T-helper 22 cell (primary cell): ENCODE data around the gene GAL.

Source experiments
- DNase-seq: peaks from one replicate; pipeline ENCODE4 v3.0.0-alpha.2; 2020; ENCODE audit warnings: low read depth

The GAL gene

DNA sequence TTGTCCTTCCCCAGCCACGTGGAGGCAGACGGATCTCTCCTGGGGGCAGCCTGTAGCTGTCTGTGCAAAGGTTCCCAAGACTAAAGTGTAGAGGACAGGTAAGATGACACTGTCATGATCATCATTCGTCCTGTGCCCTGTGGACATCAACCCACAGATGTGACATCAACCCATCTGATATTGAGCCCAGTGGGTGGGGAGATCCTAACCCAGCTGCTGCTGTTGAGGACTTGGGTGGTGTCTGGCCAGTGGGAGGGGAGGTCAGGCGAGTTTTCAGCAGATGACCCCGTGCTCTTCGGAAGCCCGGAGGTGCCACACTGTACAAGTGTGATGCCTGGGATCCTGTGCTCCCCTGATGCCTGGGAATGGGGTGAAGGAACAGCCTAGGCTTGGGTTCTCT lies 1.2 kb upstream of the GAL start:
- DNase-seq = no peak

DNA sequence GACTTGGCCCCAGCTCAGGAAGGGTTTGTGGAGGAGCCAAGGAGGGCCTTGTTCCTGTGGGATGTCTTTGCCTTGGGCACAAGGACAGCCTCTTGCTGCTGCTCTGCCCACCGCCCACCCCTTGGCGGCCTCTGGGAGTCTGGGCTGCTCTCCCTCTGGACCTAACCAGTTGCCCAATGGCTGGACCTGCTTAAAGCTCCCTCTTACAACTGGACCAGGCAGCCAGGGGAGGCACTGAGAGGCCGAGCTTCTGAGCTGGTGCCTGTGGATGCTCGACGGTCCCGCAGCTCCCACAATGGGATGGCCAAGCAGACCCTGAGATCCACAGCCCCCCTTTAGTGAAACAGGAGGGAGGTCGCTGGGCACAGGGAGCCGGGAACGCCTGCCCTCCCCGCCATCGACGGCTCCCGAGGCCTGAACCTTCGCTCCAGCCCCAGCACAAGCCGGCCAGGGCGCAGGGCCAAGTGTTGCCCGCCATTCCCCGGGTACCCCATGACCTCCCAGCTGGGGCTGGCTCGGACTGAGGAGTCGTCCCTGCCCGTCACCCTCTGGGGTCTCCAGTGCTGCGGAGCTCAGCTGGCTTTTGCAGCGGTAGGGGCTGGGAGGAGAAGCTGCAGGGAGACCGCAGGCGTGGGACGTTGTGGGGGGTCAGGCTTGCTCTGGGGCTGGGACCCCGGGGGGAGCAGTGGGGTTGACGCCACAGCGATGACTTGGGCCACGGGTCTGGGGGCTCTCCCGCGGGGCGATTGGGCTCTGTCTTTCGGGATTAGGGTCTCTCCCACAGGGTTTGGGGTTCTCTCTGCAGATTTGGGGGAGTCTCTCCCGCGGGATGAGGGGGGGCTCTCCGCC lies 584 bp upstream of the GAL start:
- DNase-seq = no peak

DNA sequence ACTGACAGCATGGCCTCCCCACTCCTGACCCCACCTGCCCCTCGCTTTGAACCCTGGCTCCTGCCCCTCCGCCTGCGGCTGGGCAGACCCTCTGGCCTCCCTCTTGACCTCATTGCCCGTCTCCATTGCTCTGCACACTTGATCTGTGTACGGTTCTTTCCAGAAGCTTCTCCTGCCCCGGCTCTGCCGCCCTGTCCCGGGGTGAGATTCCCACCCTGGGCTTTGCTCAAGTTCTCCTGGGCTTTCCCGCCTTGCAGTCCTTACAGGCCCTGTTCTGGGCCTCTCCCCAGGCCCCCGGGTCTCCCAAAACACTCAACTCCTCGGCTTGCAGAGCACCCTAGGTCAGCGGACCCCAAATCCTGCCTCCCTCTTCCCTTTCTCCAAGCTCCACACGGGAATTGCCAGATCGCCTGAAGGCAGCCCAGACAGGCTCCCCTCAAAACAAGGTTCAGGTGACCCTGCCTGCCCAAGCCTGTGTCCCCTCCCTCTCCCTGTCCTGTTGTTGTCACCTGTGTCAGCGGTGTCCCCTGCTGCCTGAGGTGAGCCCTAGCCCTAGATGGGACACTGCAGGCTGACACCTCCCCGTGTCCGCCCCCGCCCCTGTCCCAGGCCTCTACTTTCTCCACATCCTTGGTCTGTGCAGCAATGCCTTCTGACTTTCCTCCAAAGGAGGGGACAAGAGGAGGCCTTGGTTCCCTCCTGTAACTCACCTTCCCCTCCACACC lies 1.5 kb downstream of the GAL start:
- no peak for DNase-seq

DNA sequence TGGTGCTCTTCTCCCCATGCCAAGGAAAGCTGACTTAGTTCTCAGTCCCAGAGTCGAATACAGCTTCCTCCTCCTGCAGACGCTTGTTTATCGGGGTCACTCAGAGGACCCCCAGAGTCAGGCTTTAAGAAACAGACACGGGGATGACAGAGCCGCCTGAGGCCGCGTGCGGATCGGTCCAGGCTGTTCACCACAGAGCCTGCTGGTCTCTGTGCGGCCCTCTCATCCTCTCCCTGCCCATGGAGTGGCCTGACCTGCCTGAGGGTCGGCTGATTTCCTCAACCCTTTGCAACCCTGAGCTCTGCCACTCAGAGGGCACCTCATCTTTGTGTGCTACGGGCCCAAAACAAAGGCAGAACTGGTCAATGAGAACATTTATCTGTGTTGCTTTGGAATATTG lies 2.1 kb downstream of the GAL start:
- DNase-seq = no peak

DNA sequence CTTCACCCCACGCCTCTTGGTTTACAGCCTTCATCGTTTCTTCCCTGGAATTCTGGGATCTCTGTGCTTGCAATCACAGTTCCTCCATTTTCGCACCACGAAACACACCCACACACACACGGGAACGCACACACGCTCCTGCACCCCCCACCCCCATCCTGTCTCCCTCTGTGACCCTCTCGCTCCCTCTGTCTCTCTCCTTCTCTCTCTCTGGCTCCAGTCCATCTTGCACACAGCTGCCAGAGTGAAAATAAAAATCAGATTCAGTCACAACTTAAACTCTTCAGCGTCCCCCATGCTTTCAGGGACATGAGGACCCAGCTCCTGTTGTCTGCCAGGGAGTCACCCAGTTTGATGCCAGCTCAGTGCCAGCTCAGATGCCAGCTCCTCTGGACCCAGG lies 3.0 kb downstream of the GAL start:
- DNase-seq = no peak

DNA sequence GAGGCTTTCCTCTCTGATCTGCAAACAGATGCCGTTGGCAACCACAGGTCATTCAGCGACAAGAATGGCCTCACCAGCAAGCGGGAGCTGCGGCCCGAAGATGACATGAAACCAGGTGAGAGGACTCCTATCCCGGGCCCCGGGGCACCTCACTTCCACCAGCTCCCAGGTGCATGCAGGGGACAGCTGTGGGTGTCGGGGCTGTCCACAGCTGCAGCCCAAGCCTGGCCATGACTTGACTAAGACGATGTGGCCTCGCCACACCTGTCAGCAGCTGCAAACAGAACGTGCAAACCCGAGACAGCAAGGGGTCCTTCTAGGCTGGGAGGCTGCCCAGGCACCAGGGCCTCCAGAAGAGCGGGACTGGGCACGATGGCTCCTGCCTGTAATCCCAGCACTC lies 3.6 kb downstream of the GAL start:
- DNase-seq = no peak

DNA sequence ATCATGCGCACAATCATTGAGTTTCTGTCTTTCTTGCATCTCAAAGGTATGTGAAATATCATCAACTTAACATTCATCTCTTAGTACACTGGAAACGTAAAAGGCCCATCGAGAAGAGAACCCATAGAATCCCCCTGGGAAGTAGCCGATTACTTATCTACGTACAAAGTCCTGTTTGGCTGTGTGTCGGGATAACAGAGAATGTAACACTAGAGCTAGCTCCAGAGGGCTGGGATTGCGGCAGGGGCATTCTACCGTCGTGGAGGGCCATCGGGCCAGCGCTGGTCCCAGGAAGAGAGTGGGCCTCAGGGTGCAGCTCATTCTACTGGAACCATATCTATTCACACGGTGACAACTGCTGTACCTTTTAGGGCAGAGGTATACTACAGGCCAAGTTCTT lies 4.5 kb downstream of the GAL start:
- no peak for DNase-seq

DNA sequence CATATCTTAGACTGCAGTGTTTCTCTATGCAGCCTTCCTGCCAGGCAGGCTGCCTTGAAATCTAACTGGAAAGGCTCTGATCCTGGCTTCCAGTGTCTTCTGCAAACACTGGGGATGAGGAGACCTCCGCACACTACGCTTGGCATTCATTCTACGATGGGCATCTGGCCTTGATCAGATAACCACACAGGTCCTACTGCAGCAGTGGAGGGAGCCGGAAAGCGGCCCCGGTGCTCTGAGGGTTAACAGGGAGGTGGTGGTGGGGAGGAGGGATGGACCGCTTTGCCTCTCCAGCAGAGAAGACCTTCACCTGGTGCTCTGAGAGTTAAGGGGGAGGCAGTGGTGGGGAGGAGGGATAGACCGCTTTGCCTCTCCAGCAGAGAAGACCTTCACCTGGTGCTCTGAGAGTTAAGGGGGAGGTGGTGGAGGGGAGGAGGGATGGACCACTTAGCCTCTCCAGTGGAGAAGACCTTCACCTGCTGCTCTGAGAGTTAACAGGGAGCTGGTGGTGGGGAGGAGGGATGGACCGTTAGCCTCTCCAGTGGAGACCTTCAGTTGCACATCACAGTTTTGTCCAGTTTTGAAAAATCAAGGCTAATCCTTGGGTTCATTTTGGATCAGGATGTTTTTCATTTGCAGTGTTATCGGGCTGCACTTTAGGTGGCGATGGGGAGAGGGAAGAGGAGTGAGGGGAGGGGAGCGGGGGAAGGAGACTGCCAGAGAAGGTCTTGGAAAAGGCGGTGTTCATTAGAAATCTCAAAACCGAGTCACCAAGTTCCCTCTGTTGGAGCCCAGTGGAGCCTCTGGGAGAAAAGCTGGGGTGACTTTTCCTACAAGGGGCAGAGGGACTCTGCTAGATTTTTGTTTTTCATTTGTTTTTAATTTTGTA lies 5.6 kb downstream of the GAL start:
- DNase-seq = no peak

DNA sequence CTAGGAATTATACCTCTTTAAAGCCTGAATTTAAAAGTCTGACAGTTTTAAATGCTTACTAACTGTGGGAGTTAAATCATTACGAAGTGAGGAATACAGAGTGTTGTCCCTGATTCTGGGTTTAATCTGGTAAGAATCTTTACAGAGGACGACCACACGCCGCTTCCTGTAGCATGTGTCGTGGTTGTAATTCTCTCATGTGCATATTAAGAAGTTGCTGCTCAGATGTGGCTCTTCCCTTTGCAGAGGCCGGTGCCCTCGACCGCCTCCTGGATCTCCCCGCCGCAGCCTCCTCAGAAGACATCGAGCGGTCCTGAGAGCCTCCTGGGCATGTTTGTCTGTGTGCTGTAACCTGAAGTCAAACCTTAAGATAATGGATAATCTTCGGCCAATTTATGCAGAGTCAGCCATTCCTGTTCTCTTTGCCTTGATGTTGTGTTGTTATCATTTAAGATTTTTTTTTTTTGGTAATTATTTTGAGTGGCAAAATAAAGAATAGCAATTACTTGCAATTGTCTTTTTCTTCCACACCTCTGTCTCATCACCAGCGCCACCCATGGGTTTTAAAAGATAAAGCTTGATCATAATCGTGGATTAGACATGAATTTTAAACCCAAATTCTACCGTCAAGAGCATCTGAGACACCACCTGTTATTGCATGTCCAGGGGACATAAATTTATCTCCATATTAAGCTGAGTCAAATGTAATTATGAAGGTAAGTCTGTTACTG lies 6.5 kb downstream of the GAL start:
- no peak for DNase-seq

DNA sequence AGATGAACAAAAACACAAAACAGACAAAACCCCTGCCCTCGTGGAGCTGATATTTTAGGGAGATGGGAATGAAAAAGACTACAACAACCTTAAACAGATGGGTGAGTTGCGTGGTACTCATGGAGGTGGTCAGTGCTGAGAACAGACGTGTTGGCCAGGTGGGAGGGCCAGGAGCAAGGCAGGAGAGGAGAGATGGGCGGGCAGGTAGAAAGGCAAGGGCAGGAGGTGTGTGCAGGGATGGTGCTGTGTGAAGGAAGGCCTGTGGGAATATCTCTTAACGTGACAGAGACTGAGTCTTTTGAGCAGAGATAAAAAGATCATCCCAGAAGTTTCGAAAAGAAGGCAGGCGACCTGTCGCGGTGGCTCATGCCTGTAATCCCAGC lies 7.0 kb downstream of the GAL start:
- DNase-seq = no peak

DNA sequence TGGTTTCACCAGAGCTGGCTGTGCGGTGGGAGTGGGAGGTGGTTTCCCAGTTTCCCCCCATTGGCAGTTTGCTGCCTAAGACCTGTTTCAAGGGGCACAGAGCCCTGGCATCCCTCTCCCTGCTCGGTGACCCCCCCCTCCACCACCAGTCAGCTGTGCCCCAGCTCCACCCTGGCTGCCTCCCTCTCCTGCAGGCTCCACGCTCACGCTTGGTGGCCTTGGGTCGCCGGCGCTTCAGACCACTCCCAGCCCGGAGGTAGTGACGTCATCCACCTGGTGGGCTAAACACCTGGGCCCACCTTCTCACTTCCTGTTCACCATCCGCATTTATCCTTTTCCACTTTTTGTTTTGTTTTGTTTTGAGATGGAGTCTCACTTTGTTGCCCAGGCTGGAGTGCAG lies 7.8 kb downstream of the GAL start:
- DNase-seq = no peak

DNA sequence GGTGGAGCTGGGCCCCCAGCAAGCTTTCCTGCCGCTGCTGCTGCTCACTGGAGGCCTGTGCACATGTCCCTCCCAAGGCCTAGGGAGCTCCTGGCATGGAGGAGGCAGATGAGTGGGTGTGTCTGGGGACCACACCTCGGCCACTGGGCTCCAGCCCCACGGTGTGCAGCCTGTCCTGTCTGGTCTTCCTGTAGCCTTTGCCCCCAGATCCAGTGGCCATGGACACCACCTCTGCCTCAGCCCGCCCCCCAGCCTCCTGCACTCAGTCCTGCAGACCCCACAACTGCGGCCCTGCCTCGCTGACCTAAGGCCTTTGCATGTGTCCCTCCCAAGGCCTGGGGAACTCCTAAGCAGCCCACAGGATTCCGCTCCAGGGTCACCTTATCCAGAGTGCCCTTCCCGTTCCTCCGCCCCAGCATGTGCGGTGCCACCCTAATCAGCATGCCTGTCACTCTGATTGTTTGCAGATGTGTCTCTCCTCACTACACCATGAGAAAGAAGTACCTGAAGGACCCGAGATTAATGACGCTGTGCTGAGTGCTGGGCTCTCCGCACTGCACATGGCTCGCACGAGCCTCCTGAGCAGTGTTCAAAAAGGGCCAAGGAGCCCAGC lies 8.6 kb downstream of the GAL start:
- DNase-seq = no peak

DNA sequence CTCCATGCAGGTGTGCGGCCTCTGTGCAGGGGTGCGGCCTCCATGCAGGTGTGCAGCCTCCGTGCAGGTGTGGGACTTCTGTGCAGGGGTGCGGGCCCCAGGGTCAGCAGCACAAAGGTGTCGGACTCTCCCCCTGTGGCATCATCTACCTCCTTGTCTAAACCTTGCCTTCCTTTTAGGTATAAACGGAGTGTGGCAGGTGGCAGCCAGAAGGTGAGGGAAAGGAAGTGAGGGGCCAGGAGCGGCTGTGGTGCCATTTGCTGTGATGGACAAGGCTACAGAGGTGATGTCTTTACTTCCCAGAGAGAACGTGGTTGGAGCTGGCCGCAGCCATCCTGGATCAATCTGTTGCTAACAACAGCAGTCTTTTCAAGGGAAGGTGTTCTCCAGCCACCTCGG lies 9.1 kb downstream of the GAL start:
- no peak for DNase-seq

DNA sequence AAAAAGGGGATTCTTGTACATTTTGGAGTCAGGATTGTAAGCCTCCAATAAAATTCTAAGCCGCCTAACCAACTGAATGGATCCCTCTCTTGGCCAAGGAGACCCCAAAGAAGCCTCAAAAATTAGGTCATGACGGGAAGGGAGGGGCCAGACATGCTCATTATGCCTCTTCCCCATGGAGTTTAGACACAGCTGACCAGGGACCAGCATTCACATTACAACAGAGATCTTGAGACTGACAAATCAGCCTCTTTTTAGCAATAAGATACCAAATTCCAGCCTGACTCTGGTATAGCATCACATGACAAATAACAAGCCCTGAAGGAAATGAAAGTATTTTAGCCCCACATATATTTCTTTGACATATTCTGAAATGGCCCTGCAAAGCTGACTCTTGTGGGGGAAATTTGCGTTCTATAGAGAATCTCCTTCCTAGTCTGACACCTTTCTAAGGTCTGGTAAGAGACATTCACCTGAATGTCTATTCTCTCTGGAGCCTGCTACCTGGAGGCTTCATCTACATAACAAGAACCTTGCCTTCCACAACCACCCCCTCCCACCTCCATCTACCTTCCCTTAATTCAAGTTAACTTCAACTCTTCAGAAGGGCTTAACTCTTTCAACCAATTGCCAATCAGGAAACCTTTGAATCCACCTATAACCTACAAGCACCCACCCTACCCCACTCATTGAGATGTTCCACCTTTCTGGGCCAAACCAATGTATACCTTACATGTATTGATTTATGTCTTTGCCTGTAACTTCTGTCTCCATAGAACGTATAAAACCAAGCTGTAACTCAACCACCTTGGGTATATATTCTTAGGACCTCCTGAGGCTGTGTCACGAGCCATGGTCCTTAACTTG lies 10.3 kb downstream of the GAL start:
- DNase-seq = no peak

DNA sequence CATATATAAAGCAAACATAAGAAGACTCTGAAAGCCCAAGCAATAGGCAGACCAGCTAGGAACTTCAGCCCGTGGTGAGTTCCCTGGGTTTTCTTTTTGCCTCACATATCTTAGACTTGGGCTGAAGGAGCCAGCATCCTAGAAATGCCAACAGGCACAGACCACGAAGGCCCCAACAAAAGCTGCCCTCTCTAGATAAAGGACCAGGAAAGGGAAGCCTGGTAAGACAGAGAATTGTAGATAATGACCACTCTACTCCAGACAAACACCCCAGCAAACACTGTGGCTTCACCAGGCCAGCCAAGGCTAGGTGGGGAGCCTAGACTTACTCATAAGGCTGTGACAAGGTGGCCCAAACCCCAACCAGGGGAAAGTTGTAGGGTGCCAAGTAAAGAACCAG lies 11.2 kb downstream of the GAL start:
- DNase-seq = no peak

DNA sequence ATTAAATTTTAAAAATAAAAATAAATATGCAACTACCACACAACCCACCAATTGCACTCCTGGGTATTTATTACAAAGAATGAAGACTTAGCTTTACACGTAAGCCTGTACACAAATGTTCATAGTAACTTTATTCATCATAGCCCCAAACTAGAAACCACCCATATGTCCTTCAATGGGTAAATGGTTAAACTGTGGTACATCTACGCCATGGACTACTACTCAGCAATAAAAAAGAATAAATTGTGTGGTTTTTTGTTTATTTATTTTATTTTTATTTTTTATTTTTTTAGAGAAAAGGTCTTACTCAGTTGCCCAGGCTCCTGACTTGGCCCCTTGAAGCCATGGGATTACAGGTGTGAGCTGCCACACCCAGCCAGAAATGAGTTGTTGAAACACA lies 14.6 kb downstream of the GAL start:
- no peak for DNase-seq

DNA sequence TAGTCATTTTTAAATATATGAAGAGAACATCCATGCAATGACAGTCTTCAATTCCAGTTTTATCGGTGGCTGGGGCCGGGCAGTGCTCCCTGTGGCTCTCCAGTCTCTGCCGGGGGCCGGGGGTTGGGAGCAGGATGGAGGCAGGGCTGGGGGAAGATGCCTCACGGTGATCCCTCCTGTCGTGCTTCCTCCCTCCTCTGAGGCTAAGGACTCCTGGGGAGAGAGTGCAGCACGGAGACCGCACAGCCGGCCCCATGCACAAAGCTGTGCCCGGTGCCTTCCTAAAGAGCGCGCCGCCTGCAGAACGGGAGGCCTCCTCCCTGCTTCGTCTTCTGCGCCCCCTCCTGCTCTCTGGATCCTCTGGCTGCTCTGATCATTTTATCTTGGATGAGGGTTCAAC lies 20.5 kb downstream of the GAL start:
- no peak for DNase-seq

DNA sequence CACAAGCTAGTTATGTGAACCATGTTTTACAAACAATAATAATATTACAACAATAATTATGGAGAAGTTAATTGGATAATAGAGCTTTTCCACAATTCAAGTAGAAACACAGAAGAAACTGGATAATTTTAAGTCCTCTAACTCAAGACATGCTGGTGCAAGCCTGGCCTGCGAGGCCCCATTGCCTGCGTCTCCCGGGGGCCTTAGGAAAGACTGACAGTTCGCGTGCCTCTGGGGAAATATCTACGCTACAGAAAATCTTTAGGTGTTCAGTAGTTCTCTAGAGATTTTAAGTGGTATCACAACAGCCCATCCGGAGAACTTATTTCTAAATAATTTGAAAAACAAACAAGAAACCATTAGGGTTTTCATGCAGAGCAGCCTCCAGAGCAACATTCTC lies 23.2 kb downstream of the GAL start:
- DNase-seq = no peak

DNA sequence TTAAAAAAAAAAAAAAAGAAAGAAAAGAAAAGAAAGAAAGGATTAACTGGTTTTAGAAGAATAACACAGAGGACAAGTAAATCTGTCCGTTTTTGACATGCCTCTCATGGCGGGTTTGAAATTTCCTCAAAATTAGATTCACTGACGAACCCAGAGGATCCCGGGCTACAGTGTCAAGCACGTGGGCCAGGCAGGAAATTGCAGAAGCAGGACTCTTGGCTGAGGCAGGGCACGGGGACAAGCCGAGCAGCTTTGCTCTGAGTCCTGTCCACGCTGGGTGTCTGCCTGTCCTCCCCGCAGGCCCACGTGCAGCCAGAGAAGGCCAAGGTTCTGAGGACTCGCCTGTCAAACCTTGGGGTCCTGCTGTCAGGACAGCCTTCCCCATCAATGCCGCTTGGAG lies 24.7 kb downstream of the GAL start:
- DNase-seq = no peak

DNA sequence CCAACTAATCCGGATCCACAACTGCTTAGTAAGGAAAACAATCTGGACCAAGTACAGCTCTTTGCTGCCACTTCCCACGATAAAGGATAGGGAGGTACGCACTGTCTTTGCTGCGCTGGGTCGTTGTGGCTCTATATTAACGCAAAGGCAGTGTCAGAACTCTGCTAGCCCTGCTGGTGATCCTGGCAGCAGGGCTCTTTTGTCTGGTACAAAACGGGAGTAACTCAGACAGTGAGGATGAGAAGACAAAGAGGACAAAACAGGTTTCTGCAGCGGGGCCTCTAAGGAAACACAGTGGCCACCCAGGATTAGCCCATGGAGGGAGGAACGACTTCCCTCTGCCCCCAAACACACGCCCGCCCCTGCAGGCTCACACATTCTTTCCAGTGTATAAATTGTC lies 26.1 kb downstream of the GAL start:
- no peak for DNase-seq

DNA sequence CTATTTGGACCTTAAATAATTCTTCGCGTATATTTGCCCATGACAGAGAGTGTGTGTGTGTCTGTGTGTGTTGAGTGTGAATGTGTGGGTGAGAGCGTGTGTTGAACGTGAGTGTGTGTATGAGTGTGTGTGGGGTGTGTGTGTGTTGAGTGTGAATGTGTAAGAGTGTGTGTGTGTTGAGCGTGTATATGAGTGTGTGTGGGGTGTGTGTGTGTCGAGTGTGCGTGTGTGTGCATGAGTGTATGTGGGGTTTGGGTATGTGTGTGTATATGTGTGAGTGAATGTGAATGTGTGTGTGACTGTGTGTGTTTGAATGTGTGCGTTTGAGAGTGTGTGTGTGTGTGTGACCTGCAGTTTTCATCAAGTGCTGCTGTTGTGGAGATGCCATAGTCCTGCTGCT lies 26.8 kb downstream of the GAL start:
- no peak for DNase-seq
